NOMO-1 (cell line): ENCODE measurements around the gene SF3B2.
"Not testable (repeated sequence)": the region's sequence is repeated elsewhere in the genome, so short reads cannot be mapped to it uniquely, and the experiment has no call there.

ENCODE experiments used
- DNase-seq, 2 experiments: peaks; one replicate each; lab custom pipeline; 2025; ENCODE audit not compliant: unreplicated experiment in 2 of 2; lab: John Stamatoyannopoulos, UW

The SF3B2 gene

GRCh38 chr11:66072518-66072917 is 20.4 kb downstream of the SF3B2 start:
- no peak for DNase-seq

- DNase-seq: no peak
Measured at GRCh38 chr11:66073669-66074068, 21.5 kb downstream of the SF3B2 start.

GRCh38 chr11:66075273-66075672 is 23.1 kb downstream of the SF3B2 start:
- no peak for DNase-seq

GRCh38 chr11:66076561-66076960 is 24.4 kb downstream of the SF3B2 start:
- DNase-seq: no peak

GRCh38 chr11:66077927-66078326 is 25.8 kb downstream of the SF3B2 start:
- no peak for DNase-seq

- DNase-seq: not testable (repeated sequence)
Measured at GRCh38 chr11:66078949-66079348, 26.8 kb downstream of the SF3B2 start.

- DNase-seq: peak in 1 of 2 experiments; percentile 40
Measured at GRCh38 chr11:66080055-66080817, 28.1 kb downstream of the SF3B2 start.

- peak; percentile 75 to 91 for DNase-seq
Measured at GRCh38 chr11:66081505-66081904, 29.3 kb downstream of the SF3B2 start.

- no peak for DNase-seq
Measured at GRCh38 chr11:66082946-66083698, 31.0 kb downstream of the SF3B2 start.

- no peak for DNase-seq
Measured at GRCh38 chr11:66083767-66084166, 31.6 kb downstream of the SF3B2 start.

GRCh38 chr11:66084821-66085475 is 32.8 kb downstream of the SF3B2 start:
- DNase-seq: no peak

GRCh38 chr11:66087148-66087908 is 35.2 kb downstream of the SF3B2 start:
- DNase-seq: no peak

- DNase-seq: no peak
Measured at GRCh38 chr11:66089067-66089466, 36.9 kb downstream of the SF3B2 start.

- DNase-seq: no peak
Measured at GRCh38 chr11:66090288-66090687, 38.1 kb downstream of the SF3B2 start.

- not testable (repeated sequence) for DNase-seq
Measured at GRCh38 chr11:66092125-66092524, 40.0 kb downstream of the SF3B2 start.

GRCh38 chr11:66099746-66100145 is 47.6 kb downstream of the SF3B2 start:
- not testable (repeated sequence) for DNase-seq

GRCh38 chr11:66100272-66101065 is 48.3 kb downstream of the SF3B2 start:
- peak; percentile 39 to 70 for DNase-seq

- DNase-seq: no peak
Measured at GRCh38 chr11:66101066-66101464, 48.9 kb downstream of the SF3B2 start.

GRCh38 chr11:66104057-66104638 is 52.0 kb downstream of the SF3B2 start:
- no peak for DNase-seq
